GM15510 (cell line): Measurements from ENCODE around the gene RABEPK.

Experiments used
- POLR2A ChIP-seq: IDR thresholded peaks from 3 replicates; pipeline ENCODE4 v1.6.1; 2011; ENCODE audit warnings: borderline replicate concordance; ENCODE audit not compliant: insufficient read length; ENCODE audit errors: extremely low read depth

Gene RABEPK

GRCh38 chr9:125241000-125241862 lies 40.9 kb downstream of the RABEPK start, which contains the start of gene HSPA5:
TSS of gene HSPA5 (minus strand) at chr9:125241343. CDS start at chr9:125241126, 217 bp downstream.
- peak; percentile 99 for TF ChIP-seq POLR2A

- no peak for TF ChIP-seq POLR2A
Measured at GRCh38 chr9:125241863-125242739, 41.8 kb downstream of the RABEPK start.

- TF ChIP-seq POLR2A = no peak
Measured at GRCh38 chr9:125243792-125244260, 43.5 kb downstream of the RABEPK start.

- no peak for TF ChIP-seq POLR2A
Measured at GRCh38 chr9:125246261-125246667, 45.9 kb downstream of the RABEPK start.

- no peak for TF ChIP-seq POLR2A
Measured at GRCh38 chr9:125254231-125254630, 53.9 kb downstream of the RABEPK start.

- no peak for TF ChIP-seq POLR2A
Measured at GRCh38 chr9:125255781-125256391, 55.5 kb downstream of the RABEPK start.

- TF ChIP-seq POLR2A = no peak
Measured at GRCh38 chr9:125258160-125258785, 57.9 kb downstream of the RABEPK start.

GRCh38 chr9:125258832-125259534 lies 58.6 kb downstream of the RABEPK start:
- no peak for TF ChIP-seq POLR2A

- TF ChIP-seq POLR2A = no peak
Measured at GRCh38 chr9:125260561-125260960, 60.2 kb downstream of the RABEPK start.

GRCh38 chr9:125261501-125262293 lies 61.4 kb downstream of the RABEPK start, which contains the start of gene GAPVD1:
TSS of gene GAPVD1 (plus strand) at chr9:125261826. CDS start at chr9:125298922, 37,096 bp downstream.
- TF ChIP-seq POLR2A = peak; percentile 81

GRCh38 chr9:125262294-125262991 lies 62.1 kb downstream of the RABEPK start:
- TF ChIP-seq POLR2A = no peak

GRCh38 chr9:125268394-125269013 lies 68.2 kb downstream of the RABEPK start:
- TF ChIP-seq POLR2A = no peak
